H9 (cell line): Measurements from ENCODE around the gene LBH. TPM values are rescaled to one million over a fixed set of nuclear protein-coding genes. Genes with fewer than 3 reads are reported as not detected.

Experiments used
- DNase-seq: peaks from one replicate; pipeline ENCODE4 v3.0.0-alpha.2; 2017
- H2AFZ ChIP-seq: one replicate; pipeline ENCODE4 v1.6.1; 2013; ENCODE audit warnings: mild to moderate bottlenecking, low read length, control low read depth, moderate library complexity
- H2AK5ac ChIP-seq: 2 replicates; pipeline ENCODE4 v1.6.1; 2013; ENCODE audit warnings: low read length, control low read depth, mixed read lengths; ENCODE audit not compliant: insufficient read length
- H2BK120ac ChIP-seq: one replicate; pipeline ENCODE4 v1.6.1; 2013; ENCODE audit warnings: low read depth, mild to moderate bottlenecking, low read length, control low read depth, inconsistent platforms; ENCODE audit not compliant: poor library complexity, severe bottlenecking
- H2BK12ac ChIP-seq: 2 replicates; pipeline ENCODE4 v1.6.1; 2013; ENCODE audit warnings: low read length, control low read depth, mixed read lengths, low read depth; ENCODE audit not compliant: insufficient read length
- H2BK15ac ChIP-seq: 2 replicates; pipeline ENCODE4 v1.6.1; 2013; ENCODE audit warnings: low read depth, low read length, control low read depth
- H2BK20ac ChIP-seq: one replicate; pipeline ENCODE4 v1.6.1; 2013; ENCODE audit warnings: low read depth, mild to moderate bottlenecking, low read length, control low read depth, inconsistent platforms; ENCODE audit not compliant: poor library complexity, severe bottlenecking
- H2BK5ac ChIP-seq: 2 replicates; pipeline ENCODE4 v1.6.1; 2013; ENCODE audit warnings: low read length, control low read depth, mixed read lengths; ENCODE audit not compliant: insufficient read length
- H3K14ac ChIP-seq: 2 replicates; pipeline ENCODE4 v1.6.1; 2013; ENCODE audit warnings: low read length, control low read depth; ENCODE audit not compliant: insufficient read depth
- H3K18ac ChIP-seq: 2 replicates; pipeline ENCODE4 v1.6.1; 2013; ENCODE audit warnings: low read depth, mild to moderate bottlenecking, mixed read lengths, low read length, control low read depth; ENCODE audit not compliant: insufficient read length
- H3K23ac ChIP-seq: 2 replicates; pipeline ENCODE4 v1.6.1; 2013; ENCODE audit warnings: low read length, control low read depth, mixed read lengths, low read depth; ENCODE audit not compliant: insufficient read length
- H3K23me2 ChIP-seq: 2 replicates; pipeline ENCODE4 v1.6.1; 2013; ENCODE audit warnings: low read depth, mild to moderate bottlenecking, mixed read lengths, low read length, control low read depth; ENCODE audit not compliant: insufficient read length, poor library complexity, severe bottlenecking
- H3K27ac ChIP-seq: 2 replicates; pipeline ENCODE4 v1.5.1; 2013; ENCODE audit warnings: low read length, control low read depth, mixed read lengths, low read depth; ENCODE audit not compliant: insufficient read length
- H3K27me3 ChIP-seq: 2 replicates; pipeline ENCODE4 v1.6.1; 2013; ENCODE audit warnings: low read length, control low read depth, inconsistent platforms; ENCODE audit not compliant: insufficient read depth
- H3K4ac ChIP-seq: 2 replicates; pipeline ENCODE4 v1.6.1; 2013; ENCODE audit warnings: low read depth, mild to moderate bottlenecking, control low read depth, inconsistent platforms, low read length, moderate library complexity
- H3K4me1 ChIP-seq: 2 replicates; pipeline ENCODE4 v1.6.1; 2013; ENCODE audit warnings: low read length, control low read depth, inconsistent platforms; ENCODE audit not compliant: insufficient read depth
- H3K4me2 ChIP-seq: 2 replicates; pipeline ENCODE4 v1.6.1; 2013; ENCODE audit warnings: low read length, control low read depth, mixed read lengths; ENCODE audit not compliant: insufficient read length, insufficient read depth
- H3K56ac ChIP-seq: 2 replicates; pipeline ENCODE4 v1.6.1; 2013; ENCODE audit warnings: low read depth, mild to moderate bottlenecking, mixed read lengths, low read length, control low read depth; ENCODE audit not compliant: insufficient read length
- H3K79me1 ChIP-seq: 2 replicates; pipeline ENCODE4 v1.6.1; 2013; ENCODE audit warnings: low read depth, mild to moderate bottlenecking, moderate library complexity, low read length, control low read depth, inconsistent platforms; ENCODE audit not compliant: insufficient read depth, poor library complexity, severe bottlenecking
- H3K79me2 ChIP-seq: 2 replicates; pipeline ENCODE4 v1.6.1; 2013; ENCODE audit warnings: low read length, control low read depth, inconsistent platforms; ENCODE audit not compliant: insufficient read depth
- H3K9ac ChIP-seq: 2 replicates; pipeline ENCODE4 v1.6.1; 2013; ENCODE audit warnings: low read length, control low read depth, mixed read lengths; ENCODE audit not compliant: insufficient read length; ENCODE audit errors: extremely low read depth
- H3K9me3 ChIP-seq: one replicate; pipeline ENCODE4 v1.6.1; 2013; ENCODE audit warnings: low read depth, low read length, inconsistent platforms; ENCODE audit not compliant: control insufficient read depth
- H3T11ph ChIP-seq: one replicate; pipeline ENCODE4 v1.6.1; 2013; ENCODE audit warnings: mild to moderate bottlenecking, low read length, control low read depth, inconsistent platforms
- H4K20me1 ChIP-seq: one replicate; pipeline ENCODE4 v1.6.1; 2013; ENCODE audit not compliant: control insufficient read depth, insufficient read length, insufficient read depth
- H4K5ac ChIP-seq: 2 replicates; pipeline ENCODE4 v1.6.1; 2013; ENCODE audit warnings: low read depth, mild to moderate bottlenecking, mixed read lengths, low read length, control low read depth; ENCODE audit not compliant: insufficient read length
- H4K8ac ChIP-seq: replicated peaks from 2 replicates; pipeline ENCODE4 v1.6.1; 2013; ENCODE audit warnings: low read length, control low read depth, mixed read lengths, low read depth; ENCODE audit not compliant: insufficient read length
- H4K91ac ChIP-seq: 2 replicates; pipeline ENCODE4 v1.6.1; 2013; ENCODE audit warnings: low read depth, mild to moderate bottlenecking, moderate library complexity, mixed read lengths, low read length, control low read depth; ENCODE audit not compliant: insufficient read length
- H3K27ac Mint-ChIP-seq, 3 experiments: 2 replicates in 2 of 3; 3 replicates in 1 of 3; pipeline ENCODE4 v1.8.0; 2020 to 2021; ENCODE audit warnings: mixed read lengths in 3 of 3, mild to moderate bottlenecking in 1 of 3, moderate library complexity in 1 of 3
- H3K27me3 Mint-ChIP-seq: 2 replicates; pipeline ENCODE4 v1.8.0; 2021; ENCODE audit warnings: low read depth, mild to moderate bottlenecking, moderate library complexity, mixed read lengths
- H3K36me3 Mint-ChIP-seq, 3 experiments: 2 replicates in 2 of 3; 3 replicates in 1 of 3; pipeline ENCODE4 v1.8.0; 2020 to 2021; ENCODE audit warnings: low read depth in 3 of 3, mixed read lengths in 3 of 3; ENCODE audit not compliant: insufficient read depth in 1 of 3
- H3K4me1 Mint-ChIP-seq, 2 experiments: 2 replicates each; pipeline ENCODE4 v1.8.0; 2020; ENCODE audit warnings: mixed read lengths in 2 of 2
- H3K4me3 Mint-ChIP-seq, 2 experiments: 2 replicates in 1 of 2; 3 replicates in 1 of 2; pipeline ENCODE4 v1.8.0; 2020 to 2021; ENCODE audit warnings: mild to moderate bottlenecking in 2 of 2, mixed read lengths in 2 of 2, moderate library complexity in 1 of 2
- H3K9me3 Mint-ChIP-seq, 2 experiments: 2 replicates in 1 of 2; 3 replicates in 1 of 2; pipeline ENCODE4 v1.8.0; 2020; ENCODE audit warnings: mild to moderate bottlenecking in 2 of 2, mixed read lengths in 2 of 2, moderate library complexity in 1 of 2
- WGBS: extraction: QIAGEN DNeasy Blood & Tissue Kit; methylation state at CpG from one replicate; pipeline ENCODE4 v1.1.7; 2013; ENCODE audit warnings: missing lambda C conversion rate, low lambda C conversion rate, mixed read lengths; ENCODE audit not compliant: insufficient read length; ENCODE audit errors: extremely low coverage; 5-methylcytosine and 5-hydroxymethylcytosine counted together
- total RNA-seq: library from RNA; stranded (reverse); gene quantifications from 2 replicates; pipeline ENCODE4 v1.2.1, GENCODE V29; 2021
- TF ChIP-seq, protein P1 (sequence below): fragments of 200-600 bp; sonication (generic); conservative IDR thresholded peaks from 3 replicates; pipeline ENCODE4 v1.8.0; 2021; ENCODE audit warnings: antibody characterized with exemption, mild to moderate bottlenecking

LBH gene
- total RNA-seq, 1 experiment from 2014 or later, result 53.0 TPM

GRCh38 chr2:30231996-30232800, 864 bp downstream of the LBH start:
- H3K36me3 Mint-ChIP-seq, result peaks cover 9 to 28% (median 12%) of the 10 kb centered on the region in 3 experiments; a peak in 6 of 7 replicates
- H3K27ac ChIP-seq, result no peak overlapping the region
- H3K27me3 ChIP-seq, result peaks cover 6% of the 10 kb centered on the region; the same call in 1 of the 2 replicates
- H4K91ac ChIP-seq, result no peak overlapping the region
- peaks cover 22 to 26% of the 10 kb centered on the region in 2 experiments for H3K4me1 Mint-ChIP-seq
- H3K56ac ChIP-seq, result no peak overlapping the region
- no peaks in the 10 kb centered on the region for H3K9me3 Mint-ChIP-seq
- DNase-seq, result peak; percentile 85
- no peak overlapping the region for H3T11ph ChIP-seq
- H2BK12ac ChIP-seq, result no peak overlapping the region
- H3K18ac ChIP-seq, result peak overlapping the region; percentile 65
- peak overlapping the region; percentile 55 for H3K9ac ChIP-seq
- no peak overlapping the region for H2BK120ac ChIP-seq
- H2BK15ac ChIP-seq, result no peak overlapping the region
- H3K4ac ChIP-seq, result no peak overlapping the region; the same call in 1 of the 2 replicates
- peaks cover 39% of the 10 kb centered on the region for H3K27me3 Mint-ChIP-seq
- TF ChIP-seq, protein P1, sequence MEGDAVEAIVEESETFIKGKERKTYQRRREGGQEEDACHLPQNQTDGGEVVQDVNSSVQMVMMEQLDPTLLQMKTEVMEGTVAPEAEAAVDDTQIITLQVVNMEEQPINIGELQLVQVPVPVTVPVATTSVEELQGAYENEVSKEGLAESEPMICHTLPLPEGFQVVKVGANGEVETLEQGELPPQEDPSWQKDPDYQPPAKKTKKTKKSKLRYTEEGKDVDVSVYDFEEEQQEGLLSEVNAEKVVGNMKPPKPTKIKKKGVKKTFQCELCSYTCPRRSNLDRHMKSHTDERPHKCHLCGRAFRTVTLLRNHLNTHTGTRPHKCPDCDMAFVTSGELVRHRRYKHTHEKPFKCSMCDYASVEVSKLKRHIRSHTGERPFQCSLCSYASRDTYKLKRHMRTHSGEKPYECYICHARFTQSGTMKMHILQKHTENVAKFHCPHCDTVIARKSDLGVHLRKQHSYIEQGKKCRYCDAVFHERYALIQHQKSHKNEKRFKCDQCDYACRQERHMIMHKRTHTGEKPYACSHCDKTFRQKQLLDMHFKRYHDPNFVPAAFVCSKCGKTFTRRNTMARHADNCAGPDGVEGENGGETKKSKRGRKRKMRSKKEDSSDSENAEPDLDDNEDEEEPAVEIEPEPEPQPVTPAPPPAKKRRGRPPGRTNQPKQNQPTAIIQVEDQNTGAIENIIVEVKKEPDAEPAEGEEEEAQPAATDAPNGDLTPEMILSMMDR, result no peak
- H4K5ac ChIP-seq, result no peak overlapping the region
- H4K20me1 ChIP-seq, result no peaks in the 10 kb centered on the region
- no CpG with 5 or more reads among the region's 70 CpGs for WGBS
- no peaks in the 10 kb centered on the region for H3K79me1 ChIP-seq
- peaks cover 20% of the 10 kb centered on the region for H3K23me2 ChIP-seq
- H3K4me2 ChIP-seq, result peak overlapping the region; percentile 70
- no peak overlapping the region for H3K23ac ChIP-seq
- peak overlapping the region; percentile 79 to 89 for H3K4me3 Mint-ChIP-seq
- H2BK5ac ChIP-seq, result no peak overlapping the region
- peak overlapping the region in 2 of 3 experiments; percentile 18 to 40; a peak in 1 of 7 replicates for H3K27ac Mint-ChIP-seq
- no peak overlapping the region for H2BK20ac ChIP-seq
- no peak overlapping the region for H2AFZ ChIP-seq
- H3K79me2 ChIP-seq, result no peaks in the 10 kb centered on the region
- peak overlapping the region; percentile 81 for H3K14ac ChIP-seq
- peaks cover 3% of the 10 kb centered on the region; the same call in 1 of the 2 replicates for H3K4me1 ChIP-seq
- H3K9me3 ChIP-seq, result no peaks in the 10 kb centered on the region
- H4K8ac ChIP-seq, result no peak overlapping the region
- no peak overlapping the region for H2AK5ac ChIP-seq
